SU-DHL-6 (cell line): ENCODE measurements around the gene DDX5.

Source experiments
- EZH2phosphoT487 ChIP-seq: fragments of 200-600 bp; sonication (generic), shearing (Covaris generic); conservative IDR thresholded peaks from 2 replicates; pipeline ENCODE4 v1.6.1; 2018; ENCODE audit warnings: mild to moderate bottlenecking, antibody characterized with exemption, low read length, moderate library complexity, mixed read lengths
- TF ChIP-seq, protein P1 (sequence below): fragments of 200-600 bp; sonication (generic); IDR thresholded peaks from one replicate; pipeline ENCODE4 v1.5.1; 2017; ENCODE audit warnings: antibody characterized with exemption, mild to moderate bottlenecking, low read length, moderate library complexity; ENCODE audit not compliant: insufficient read depth, poor library complexity, severe bottlenecking

DNA sequence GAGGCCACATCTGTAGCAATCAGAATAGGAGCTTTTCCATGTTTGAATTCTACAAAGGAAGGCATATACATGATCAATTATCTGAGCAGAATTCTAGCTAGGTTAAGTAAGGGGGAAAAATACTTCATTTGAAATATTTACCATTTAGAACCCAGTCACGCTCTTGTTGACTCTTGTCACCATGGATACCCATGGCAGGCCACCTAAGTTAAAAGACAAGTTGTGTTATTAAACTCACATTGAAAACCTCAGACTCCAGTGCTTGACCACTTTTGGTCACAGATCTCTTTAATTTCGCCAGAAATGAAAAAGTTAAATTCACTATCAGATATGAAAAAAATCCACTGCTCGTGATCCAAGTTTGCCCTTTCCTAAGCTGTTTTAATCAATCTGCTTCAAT is 4.1 kb downstream of the DDX5 start:
- TF ChIP-seq, protein P1, sequence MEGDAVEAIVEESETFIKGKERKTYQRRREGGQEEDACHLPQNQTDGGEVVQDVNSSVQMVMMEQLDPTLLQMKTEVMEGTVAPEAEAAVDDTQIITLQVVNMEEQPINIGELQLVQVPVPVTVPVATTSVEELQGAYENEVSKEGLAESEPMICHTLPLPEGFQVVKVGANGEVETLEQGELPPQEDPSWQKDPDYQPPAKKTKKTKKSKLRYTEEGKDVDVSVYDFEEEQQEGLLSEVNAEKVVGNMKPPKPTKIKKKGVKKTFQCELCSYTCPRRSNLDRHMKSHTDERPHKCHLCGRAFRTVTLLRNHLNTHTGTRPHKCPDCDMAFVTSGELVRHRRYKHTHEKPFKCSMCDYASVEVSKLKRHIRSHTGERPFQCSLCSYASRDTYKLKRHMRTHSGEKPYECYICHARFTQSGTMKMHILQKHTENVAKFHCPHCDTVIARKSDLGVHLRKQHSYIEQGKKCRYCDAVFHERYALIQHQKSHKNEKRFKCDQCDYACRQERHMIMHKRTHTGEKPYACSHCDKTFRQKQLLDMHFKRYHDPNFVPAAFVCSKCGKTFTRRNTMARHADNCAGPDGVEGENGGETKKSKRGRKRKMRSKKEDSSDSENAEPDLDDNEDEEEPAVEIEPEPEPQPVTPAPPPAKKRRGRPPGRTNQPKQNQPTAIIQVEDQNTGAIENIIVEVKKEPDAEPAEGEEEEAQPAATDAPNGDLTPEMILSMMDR: no peak
- TF ChIP-seq EZH2phosphoT487: no peak
